ENCODE data around the gene TF.

DNA sequence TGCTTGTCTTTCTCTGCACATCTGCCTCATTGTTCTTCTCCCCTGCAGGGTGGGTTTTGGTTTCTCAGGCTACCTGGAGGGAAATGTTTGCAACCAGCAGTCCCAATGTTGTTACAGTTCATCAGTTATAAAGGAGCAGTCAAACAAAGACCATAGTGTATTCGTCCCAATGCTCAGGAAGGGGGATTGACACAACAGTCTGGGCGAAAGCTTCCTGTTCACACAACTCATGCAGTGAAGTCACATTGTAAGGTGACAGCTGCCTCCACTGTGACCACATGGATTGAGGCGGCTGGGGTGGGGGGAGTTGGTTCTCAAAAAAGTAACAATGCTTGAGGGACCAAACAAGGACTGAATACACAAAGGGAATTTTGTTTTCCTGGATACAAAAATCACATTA, 28.8 kb upstream of the TF start:
- TF ChIP-seq CTCF (IDR thresholded peaks at IDR 0.05 in 8 of 11, conservative IDR thresholded peaks at IDR 0.05 in 3 of 11) (no peak), POLR2A (IDR thresholded peaks at IDR 0.05) (no peak)
